ENCODE measurements around the gene OTOG.

Gene OTOG

DNA sequence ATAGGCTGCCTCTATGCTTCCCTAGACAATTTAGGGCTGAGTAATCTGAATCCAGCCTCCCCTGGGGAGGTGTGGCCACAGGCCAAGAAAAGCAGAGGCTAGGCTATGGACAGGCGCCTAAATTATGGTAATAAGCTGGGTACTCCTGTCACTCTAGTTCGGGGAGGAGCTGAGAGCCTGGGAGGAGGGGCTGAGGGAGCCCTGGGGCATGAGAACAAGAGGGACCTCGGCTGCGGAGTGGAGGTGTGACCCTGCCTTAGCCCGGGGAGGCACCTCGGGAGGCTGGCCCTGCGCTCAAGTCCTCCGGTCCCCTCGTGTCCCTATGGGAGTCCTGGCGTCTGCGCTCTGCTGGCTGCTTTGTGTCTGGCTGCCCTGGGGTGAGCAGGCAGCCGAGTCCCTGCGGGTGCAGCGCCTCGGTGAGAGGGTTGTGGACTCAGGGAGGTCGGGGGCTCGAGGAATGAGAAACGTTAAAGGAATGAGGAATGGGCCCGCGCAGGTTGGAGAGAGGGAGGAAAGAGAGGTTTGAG lies at the start of gene OTOG:
OTOG (plus strand) TSS at position 209 of the 527 bp plus-strand sequence; CDS start at position 323, 114 bp downstream.
- no peak for DNase-seq (ENCODE audit: insufficient read length, low spot score)
- TF ChIP-seq, protein P1, sequence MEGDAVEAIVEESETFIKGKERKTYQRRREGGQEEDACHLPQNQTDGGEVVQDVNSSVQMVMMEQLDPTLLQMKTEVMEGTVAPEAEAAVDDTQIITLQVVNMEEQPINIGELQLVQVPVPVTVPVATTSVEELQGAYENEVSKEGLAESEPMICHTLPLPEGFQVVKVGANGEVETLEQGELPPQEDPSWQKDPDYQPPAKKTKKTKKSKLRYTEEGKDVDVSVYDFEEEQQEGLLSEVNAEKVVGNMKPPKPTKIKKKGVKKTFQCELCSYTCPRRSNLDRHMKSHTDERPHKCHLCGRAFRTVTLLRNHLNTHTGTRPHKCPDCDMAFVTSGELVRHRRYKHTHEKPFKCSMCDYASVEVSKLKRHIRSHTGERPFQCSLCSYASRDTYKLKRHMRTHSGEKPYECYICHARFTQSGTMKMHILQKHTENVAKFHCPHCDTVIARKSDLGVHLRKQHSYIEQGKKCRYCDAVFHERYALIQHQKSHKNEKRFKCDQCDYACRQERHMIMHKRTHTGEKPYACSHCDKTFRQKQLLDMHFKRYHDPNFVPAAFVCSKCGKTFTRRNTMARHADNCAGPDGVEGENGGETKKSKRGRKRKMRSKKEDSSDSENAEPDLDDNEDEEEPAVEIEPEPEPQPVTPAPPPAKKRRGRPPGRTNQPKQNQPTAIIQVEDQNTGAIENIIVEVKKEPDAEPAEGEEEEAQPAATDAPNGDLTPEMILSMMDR (IDR thresholded peaks at IDR 0.05; ENCODE audit: insufficient read depth, missing control alignments): no peak
- FAIRE-seq: no peak

DNA sequence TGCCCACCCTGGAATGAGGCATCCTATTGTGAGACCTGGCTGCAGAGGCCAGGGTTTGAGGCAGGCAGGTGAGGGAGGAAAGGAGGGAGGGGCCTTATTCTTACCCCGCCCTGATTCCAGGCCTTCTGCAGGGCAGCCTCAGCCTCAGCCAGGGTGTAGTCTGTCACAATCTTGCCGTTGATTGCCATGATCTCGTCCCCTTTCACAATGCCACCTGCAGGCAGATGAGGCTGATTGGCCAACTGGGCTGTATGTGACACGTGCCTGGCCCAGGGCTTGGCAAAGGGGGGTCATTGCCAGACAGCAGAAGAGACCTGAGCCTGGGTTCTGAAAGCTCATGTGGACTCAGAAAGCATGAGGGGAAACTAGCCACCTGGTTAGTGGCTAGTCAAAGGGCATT lies 49.0 kb upstream of the OTOG start:
- TF ChIP-seq, protein P1 (IDR thresholded peaks at IDR 0.05; ENCODE audit: insufficient read depth, missing control alignments): no peak
- DNase-seq (ENCODE audit: insufficient read length, low spot score) (no peak), FAIRE-seq (no peak)

DNA sequence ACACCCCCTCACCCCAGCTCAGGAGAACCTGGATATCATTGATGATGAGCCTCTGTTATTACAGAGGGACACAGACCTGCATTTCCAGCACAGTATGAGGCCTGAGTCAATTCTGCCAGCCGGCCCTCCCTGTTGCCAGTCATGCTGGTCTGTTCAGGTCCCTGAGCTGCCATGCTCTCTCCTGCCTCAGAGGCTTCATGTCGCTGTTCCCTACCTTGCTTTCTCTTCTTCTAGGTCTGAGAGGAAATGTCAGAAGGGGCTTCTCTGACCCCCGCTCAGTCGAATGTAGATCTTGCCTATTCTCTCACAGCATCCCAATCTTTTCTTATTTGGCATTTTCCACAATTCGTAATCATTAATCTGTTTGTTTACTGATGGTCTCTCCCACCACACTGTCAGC lies 48.6 kb upstream of the OTOG start:
- FAIRE-seq (no peak), DNase-seq (ENCODE audit: insufficient read length, low spot score) (no peak)
- TF ChIP-seq, protein P1 (IDR thresholded peaks at IDR 0.05; ENCODE audit: insufficient read depth, missing control alignments): no peak

DNA sequence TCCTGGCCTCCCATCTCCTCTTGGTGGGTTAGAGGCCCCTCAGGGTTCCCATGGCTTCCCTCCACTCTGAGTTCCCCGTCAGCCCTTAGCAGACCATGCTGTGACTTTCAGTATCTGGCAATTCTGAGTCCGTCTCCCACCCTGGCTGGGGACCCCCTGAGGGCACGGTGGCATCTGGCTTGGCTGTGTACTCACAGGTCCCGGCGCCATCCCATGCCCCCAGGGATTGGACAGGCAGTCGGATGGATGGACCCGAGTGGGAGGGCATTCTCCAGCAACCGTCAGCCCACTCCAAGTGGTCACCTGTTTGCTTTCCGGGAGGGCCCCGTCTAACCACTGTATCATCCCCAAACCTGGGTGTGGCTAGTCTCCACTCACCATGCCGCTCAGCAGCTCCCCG lies 46.4 kb upstream of the OTOG start:
- TF ChIP-seq, protein P1 (IDR thresholded peaks at IDR 0.05; ENCODE audit: insufficient read depth, missing control alignments): no peak
- DNase-seq (ENCODE audit: insufficient read length, low spot score) (no peak), FAIRE-seq (no peak)

GRCh38 chr11:17502630-17503029 lies 44.4 kb upstream of the OTOG start:
- no peak for DNase-seq (ENCODE audit: insufficient read length, low spot score)
- no peak for FAIRE-seq
- TF ChIP-seq, protein P1 (IDR thresholded peaks at IDR 0.05; ENCODE audit: insufficient read depth, missing control alignments): no peak

GRCh38 chr11:17504330-17505107 lies 42.5 kb upstream of the OTOG start:
- TF ChIP-seq, protein P1 (IDR thresholded peaks at IDR 0.05; ENCODE audit: insufficient read depth, missing control alignments): peak; percentile 95
- no peak for FAIRE-seq
- DNase-seq (ENCODE audit: insufficient read length, low spot score): peak; percentile 89

GRCh38 chr11:17505146-17505545 lies 41.9 kb upstream of the OTOG start:
- FAIRE-seq (no peak), DNase-seq (ENCODE audit: insufficient read length, low spot score) (no peak)
- TF ChIP-seq, protein P1 (IDR thresholded peaks at IDR 0.05; ENCODE audit: insufficient read depth, missing control alignments): no peak

All from D721Med (cell line).